ENCODE results near the gene POLR3G.
A peak's percentile ranks its signal among the peaks of the same experiment; 100 is the strongest.

POLR3G gene

DNA sequence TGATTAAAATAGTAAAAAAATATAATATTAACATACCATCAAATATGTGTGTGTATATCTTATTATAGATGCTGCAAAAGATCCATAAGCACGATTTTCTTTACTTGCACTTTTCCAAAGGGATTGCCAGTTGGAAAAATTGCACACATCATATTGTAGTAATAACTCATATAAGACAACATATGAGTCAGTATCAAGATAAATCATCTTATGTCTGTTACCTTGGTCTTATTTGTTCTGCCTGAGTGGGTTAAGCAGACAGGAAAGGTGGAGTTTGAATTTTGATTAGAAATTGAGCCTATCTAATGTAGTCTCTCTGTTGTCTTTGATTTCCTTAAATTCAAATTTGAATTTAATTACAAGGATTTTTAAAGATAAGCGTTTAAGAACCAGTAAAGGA lies 30.1 kb downstream of the POLR3G start:
- no peak for DNase-seq

DNA sequence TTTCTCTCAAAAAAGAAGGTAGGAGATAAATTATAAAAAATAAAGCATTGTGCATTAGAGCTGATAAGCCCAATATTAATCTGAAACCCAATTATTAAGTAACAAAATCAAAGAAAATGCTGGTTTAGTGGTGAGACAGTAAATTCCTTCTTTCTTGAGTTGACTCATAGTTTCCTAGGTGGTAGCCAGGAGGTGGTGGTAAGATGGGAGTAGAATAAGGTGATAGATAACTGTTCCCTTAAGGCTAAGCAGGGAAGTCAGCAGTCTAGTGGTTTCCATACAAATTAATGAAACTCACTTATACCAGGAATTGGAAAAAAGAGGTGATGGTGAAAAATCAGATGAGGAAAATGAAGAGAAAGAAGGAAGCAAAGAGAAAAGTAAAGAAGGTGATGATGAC lies 31.6 kb downstream of the POLR3G start:
- no peak for DNase-seq

GRCh38 chr5:90510438-90510837 lies 35.8 kb downstream of the POLR3G start:
- DNase-seq: no peak

- DNase-seq: no peak
Measured at GRCh38 chr5:90514520-90514919, 39.9 kb downstream of the POLR3G start.

DNA sequence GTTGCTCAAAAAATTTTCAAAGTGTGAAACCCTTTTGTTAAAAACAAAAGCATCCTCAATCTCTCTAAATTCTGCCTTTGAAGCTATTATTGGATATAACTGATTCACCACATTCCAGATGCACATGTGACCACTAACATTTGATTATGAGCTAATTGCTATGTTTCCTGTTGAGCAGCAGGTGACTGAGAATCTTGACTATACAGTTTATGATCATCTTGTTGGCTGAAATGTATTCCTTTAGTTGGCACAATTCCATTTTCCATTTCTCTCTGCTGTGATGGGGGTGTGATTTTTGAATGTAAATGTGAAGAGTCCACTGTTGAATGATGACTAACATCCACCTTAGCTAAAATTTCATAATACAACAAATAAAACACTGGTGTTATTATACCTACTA lies 44.0 kb downstream of the POLR3G start:
- DNase-seq: peak; percentile 7

DNA sequence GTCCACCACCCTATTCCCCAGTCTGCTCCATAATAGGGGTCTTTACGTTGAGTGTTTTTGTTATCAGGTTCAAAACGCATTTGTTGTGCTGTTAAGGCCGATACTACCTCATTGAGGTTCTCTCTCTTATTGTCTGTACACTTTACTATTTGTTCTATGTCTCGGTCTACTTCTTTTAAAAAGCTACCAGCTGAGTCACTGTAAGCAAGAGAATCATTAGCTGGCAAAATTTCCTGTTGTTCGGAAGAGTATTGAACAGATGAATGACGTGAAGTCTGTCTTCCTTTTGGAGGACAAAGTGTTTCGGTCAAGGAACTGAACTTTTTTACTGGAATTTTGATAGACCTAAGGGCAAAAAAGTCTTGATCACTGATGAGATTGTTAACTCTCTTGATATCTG lies 44.4 kb downstream of the POLR3G start:
- DNase-seq: no peak

DNA sequence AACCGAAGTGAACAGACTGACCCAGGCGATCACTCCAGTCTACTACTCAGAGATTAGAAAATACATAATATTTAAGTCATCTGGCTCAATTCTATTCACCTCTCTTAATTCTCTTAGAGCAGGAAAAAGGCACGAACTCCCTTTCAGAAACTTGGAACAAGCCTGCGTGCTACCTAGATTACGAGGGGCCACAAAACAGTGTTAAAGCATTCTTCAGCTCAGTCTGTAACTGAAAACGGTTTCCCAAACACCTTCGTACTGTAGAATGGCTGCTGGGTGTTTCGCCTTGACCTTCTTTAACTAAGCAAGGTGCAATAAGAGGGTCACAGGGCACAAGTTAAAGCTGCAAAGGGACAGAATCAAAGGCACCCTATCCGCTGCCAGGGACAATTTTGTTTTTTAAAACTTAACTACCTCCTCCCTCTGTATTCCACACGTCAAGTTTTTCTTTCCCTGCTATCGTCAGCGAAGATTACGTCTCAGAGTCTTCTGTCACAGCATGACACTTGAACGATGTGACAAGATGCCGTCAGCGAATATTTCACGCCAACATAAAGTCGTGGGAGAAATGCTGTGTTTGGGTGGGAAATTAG lies 54.0 kb downstream of the POLR3G start:
- no peak for DNase-seq

DNA sequence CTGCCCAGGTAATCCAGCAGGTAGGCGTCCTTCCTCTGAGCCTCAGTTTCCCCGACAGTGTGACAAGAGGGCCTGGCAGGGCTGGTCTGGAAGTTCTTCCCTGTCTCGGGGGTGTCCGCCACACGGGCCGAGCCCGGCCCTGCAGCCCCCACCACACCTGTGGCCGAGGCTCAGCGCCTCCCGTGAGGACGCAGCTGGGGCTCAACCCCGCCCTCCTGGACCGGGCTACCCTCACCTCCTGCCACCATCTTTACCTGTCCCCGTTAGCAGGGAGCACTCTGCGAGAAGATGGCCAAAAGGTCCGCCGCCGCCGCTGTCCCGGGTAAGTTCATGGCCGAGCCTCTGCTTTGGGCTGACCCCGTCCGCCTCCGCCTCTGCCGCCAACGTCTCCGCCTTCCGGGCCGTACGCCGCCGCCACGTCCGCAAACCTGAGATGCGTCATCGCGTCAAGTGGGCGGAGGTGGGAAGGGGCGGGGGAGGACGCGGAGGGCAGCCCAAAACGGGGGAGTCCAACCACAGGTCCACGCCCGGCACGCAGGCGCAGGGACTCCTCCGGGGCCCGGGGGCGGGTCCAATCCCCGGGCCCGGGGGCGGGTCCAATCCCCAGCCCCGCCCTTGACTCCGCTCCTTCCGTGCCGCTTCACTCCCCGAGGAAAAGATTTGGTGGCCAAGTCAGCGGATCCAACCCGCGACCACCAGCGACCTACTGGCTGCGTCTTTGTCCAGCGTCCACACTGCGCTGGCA lies 54.7 kb downstream of the POLR3G start, which contains the start of gene LYSMD3:
LYSMD3 (minus strand) TSS at position 391 of the 745 bp plus-strand sequence. CDS start 4,295 bp downstream, outside the sequence.
- DNase-seq: peak; percentile 85

DNA sequence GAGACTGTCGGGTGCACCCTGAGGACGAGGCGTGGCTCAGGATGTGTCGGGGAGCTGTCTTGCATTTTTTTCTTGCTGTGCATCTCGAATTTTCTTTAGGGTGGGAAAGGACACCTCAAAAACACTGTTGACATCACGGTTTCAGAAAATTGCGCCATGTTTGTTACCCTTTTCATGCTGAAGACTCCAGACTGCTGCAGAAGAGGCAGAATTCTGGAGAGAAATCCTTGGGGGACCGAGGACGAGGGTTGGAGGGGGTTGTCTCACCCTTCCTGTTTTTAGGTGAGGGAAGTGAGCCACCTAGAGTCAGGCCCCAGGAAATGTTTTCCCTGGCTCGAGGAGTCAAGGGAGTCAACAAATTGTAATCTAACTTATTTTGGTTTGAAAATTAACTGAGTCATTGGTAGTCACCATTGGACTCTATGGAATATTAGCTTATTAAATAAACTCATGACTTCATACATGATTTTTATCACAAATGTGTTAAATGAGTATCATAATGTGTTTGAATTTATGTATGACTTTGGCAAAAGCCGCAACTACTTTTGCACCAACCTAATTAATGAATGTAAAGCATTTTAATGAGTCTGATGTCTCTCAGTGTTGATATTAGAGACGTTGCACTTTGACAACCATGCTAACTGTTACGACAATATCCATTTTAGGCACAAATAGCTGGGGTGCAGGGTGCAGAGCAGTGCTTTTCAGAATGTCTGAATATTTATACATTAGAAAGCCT lies 55.4 kb downstream of the POLR3G start:
- DNase-seq: peak; percentile 59

DNA sequence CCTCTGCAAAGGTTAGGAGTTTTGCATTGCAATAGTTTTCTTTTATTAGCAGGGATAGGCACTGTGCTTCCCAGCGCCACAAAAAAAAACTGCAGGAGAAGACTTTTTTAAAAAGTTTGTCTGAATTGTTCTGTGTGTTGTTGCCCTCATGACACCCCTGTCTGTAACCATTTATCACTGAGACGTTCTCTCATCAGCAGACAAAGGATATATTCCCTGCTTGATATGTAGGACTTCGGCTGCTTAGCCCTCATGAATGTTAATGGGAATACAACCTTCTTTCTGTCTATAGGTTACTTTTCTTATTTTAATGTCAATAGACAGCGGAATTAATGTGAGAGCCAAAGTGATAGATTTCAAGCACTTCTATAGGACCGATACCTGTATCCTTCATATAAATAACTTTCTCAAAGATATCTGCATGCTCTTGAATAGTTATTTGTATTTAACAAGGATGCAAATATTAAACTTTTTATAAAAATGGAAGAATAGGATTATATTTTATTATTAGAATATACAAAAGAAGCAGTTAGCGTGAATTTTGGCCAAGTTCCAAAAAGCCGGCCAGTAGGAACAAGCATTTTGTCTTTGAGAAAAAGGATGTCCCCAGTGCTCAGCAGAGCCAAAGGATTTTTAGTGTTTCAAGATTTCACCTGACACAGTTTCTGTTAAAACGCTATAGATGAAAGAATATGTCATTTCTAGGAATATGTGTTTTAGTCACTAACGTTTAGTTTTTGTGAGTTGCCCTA lies 56.2 kb downstream of the POLR3G start:
- no peak for DNase-seq

DNA sequence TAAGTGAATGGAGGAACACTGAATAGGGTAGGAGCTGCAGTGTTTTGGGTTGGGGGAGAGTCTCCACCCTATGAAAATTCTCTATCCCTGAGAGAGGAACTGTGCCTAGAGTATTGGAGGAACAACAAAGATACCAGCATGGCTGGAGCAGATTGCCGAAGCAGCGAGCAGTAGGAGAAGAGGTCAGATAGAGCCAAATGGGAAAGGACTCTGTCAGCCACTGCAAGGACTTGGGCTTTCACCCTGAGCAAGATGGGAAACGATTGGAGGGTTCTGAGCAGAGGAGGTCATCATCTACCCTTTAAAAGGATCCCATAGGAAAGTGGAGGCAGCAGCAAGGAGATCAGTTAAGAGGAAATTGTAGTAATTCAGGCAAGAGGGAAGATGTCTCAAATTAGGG lies 59.1 kb downstream of the POLR3G start:
- no peak for DNase-seq

DNA sequence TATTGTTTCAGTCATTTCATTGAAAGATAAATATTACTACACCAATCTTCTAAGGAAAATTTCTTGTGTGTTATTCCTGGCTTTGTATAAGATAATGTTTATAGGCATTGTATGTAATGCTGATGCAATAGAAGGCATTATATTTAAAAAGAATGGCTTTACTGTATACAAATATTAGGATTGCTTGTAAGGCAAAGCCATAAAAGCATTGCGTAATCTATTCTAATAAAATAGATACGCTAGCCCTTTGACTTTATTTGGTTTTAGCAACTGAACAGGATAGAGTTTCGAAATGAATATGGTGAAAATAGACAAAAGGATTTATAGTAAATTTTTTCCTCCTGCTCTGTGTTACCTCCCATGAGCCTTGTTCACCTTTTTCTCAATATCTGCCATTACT lies 60.3 kb downstream of the POLR3G start:
- no peak for DNase-seq

- DNase-seq: no peak
Measured at GRCh38 chr5:90542827-90543519, 68.3 kb downstream of the POLR3G start.

GRCh38 chr5:90545511-90545910 lies 70.8 kb downstream of the POLR3G start:
- DNase-seq: no peak

DNA sequence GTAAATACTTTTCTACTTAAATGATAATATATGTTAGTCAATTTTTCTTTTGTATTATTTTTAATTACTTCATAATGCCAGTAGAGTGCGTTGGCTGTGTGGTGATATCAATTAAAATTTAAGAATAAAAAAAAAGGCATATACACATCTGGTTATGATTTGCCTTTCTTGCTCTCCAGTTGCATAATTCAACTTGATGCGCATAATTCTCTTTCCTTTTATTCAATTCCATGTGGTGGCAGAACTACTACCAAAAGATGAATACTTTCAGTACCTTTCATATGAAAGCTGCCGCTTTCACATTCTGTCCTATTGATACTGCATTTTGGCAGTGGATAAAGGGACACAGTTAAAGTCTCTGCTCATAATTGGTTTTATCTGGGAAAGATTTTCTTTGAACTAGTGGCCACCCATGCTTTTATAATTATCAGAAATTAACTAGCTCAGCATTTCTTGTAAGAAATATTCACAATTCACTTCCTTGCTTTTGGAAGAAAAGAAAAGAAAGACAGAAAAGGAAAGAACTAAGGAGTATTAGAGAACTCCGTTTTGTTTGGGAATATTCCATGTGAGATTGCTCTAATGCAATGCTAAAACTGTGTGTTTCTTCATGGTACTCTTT lies 71.7 kb downstream of the POLR3G start:
- no peak for DNase-seq

GRCh38 chr5:90547072-90547536 lies 72.4 kb downstream of the POLR3G start:
- DNase-seq: no peak

DNA sequence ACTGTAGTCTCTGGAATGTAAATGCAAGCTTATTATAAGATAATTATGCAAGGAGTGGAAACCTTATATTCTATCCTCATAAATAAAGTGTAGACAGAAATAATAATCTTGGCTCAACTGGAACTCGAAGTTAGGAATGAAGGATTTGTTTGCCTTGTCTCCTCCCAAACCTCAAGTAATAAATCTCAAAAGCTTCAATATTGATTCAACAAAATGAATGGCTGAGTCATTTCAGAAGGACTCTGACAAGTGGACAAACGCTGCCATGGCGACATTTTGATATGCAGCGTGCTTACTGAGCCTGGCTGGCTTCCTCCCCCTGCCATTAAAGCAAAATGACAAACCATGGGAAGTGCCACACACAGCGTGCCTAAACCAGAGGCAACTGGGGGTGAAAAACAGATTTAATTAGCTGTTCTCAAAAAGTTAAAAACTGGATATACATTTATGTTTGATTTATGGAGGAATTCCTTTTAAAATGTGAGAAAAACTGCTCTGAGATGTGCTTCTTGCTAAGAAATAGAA lies 73.5 kb downstream of the POLR3G start:
- peak; percentile 25 for DNase-seq

- no peak for DNase-seq
Measured at GRCh38 chr5:90549223-90549622, 74.6 kb downstream of the POLR3G start.

DNA sequence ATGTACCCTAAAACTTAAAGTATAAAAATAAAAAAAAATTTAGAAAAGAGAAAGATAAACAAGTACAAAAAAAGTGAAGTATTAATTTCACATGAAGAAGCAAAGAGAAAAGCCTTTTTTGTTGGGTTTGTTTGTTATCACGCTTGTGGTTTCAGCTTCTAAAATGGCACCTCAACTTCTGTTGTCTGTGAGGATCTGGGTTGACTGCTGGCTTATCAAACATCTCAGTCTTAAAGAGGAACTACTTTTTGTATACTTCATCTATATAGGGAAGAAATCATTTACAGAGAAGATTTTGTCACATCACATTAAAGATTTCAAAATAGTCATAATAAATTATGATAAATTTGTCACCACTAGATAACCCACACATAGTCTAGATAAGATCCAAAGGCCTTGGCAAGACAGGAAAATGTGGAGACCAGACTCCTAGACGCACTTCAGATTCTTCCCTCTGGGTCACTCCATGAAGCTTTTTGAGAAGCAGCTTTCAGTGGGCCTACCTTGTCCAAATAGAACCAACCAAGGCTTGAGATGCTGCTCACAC lies 75.1 kb downstream of the POLR3G start:
- no peak for DNase-seq

- DNase-seq: no peak
Measured at GRCh38 chr5:90550963-90551362, 76.3 kb downstream of the POLR3G start.

DNA sequence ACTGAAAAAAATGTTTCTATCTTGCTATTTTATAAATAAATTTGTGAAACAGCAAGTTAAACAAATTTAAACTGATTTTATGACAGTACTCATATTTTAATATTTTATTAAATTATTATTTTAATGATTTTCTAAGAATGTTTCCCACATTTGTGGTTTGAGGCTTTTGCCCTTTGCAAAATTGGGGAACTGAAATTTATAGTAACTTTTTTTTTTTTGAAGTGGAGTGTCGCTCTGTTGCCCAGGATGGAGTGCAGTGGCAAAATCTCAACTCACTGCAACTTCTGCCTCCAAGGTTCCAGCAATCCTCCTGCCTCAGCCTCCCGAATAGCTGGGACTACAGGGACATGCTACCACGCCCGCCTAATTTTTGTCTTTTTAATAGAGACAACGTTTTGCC lies 76.7 kb downstream of the POLR3G start:
- DNase-seq: no peak
